Neural progenitor cell (in vitro differentiated cells): ENCODE results near the gene PPP1R15B. TPM values are rescaled to one million over a fixed set of nuclear protein-coding genes. Genes with fewer than 3 reads are reported as not detected.
A peak's percentile ranks its signal among the peaks of the same experiment; 100 is the strongest.

Experiments
- DNase-seq: peaks from one replicate; pipeline ENCODE4 v3.0.0-alpha.2; 2016; ENCODE audit warnings: low spot score
- H2AFZ ChIP-seq: fragments of 200-600 bp; sonication (generic); replicated peaks from 2 replicates; pipeline ENCODE4 v1.6.1; 2016; ENCODE audit warnings: antibody characterized with exemption
- H3F3A ChIP-seq: fragments of 200-600 bp; sonication (generic); 2 replicates; pipeline ENCODE4 v1.6.1; 2016; ENCODE audit warnings: antibody characterized with exemption, low read depth
- H3K27ac ChIP-seq: fragments of 200-600 bp; sonication (generic); 2 replicates; pipeline ENCODE4 v1.5.1; 2016; ENCODE audit warnings: mild to moderate bottlenecking
- H3K27me3 ChIP-seq: fragments of 200-600 bp; sonication (generic); 2 replicates; pipeline ENCODE4 v1.6.1; 2016; ENCODE audit warnings: mild to moderate bottlenecking, moderate library complexity
- H3K36me3 ChIP-seq: fragments of 200-600 bp; sonication (generic); 2 replicates; pipeline ENCODE4 v1.5.1; 2016
- H3K4me1 ChIP-seq: fragments of 200-600 bp; sonication (generic); 2 replicates; pipeline ENCODE4 v1.6.1; 2016; ENCODE audit warnings: mixed run types
- H3K4me2 ChIP-seq: fragments of 200-600 bp; sonication (generic); 2 replicates; pipeline ENCODE4 v1.6.1; 2016
- H3K4me3 ChIP-seq: fragments of 200-600 bp; sonication (generic); 2 replicates; pipeline ENCODE4 v1.5.1; 2016
- H3K79me2 ChIP-seq: fragments of 200-600 bp; sonication (generic); 2 replicates; pipeline ENCODE4 v1.6.1; 2016; ENCODE audit warnings: low read depth
- H3K9ac ChIP-seq: fragments of 200-600 bp; sonication (generic); 2 replicates; pipeline ENCODE4 v1.6.1; 2016
- H3K9me3 ChIP-seq: fragments of 200-600 bp; sonication (generic); 2 replicates; pipeline ENCODE4 v1.5.1; 2016; ENCODE audit warnings: low read depth
- H4K20me1 ChIP-seq: fragments of 200-600 bp; sonication (generic); 2 replicates; pipeline ENCODE4 v1.6.1; 2016; ENCODE audit warnings: low read depth
- H3K27ac Mint-ChIP-seq: 3 replicates; pipeline ENCODE4 v1.8.0; 2021; ENCODE audit warnings: mixed read lengths
- H3K27me3 Mint-ChIP-seq: 2 replicates; pipeline ENCODE4 v1.8.0; 2022; ENCODE audit warnings: low read depth, mild to moderate bottlenecking, inconsistent platforms, moderate library complexity, mixed read lengths; ENCODE audit not compliant: insufficient read depth
- H3K36me3 Mint-ChIP-seq: 3 replicates; pipeline ENCODE4 v1.8.0; 2021; ENCODE audit warnings: mixed read lengths
- H3K4me1 Mint-ChIP-seq: 3 replicates; pipeline ENCODE4 v1.8.0; 2021; ENCODE audit warnings: mixed read lengths
- H3K4me3 Mint-ChIP-seq: 3 replicates; pipeline ENCODE4 v1.8.0; 2021; ENCODE audit warnings: mild to moderate bottlenecking, moderate library complexity, mixed read lengths
- H3K9me3 Mint-ChIP-seq: 3 replicates; pipeline ENCODE4 v1.8.0; 2020; ENCODE audit warnings: mixed read lengths
- CTCF ChIP-seq: fragments of 200-600 bp; sonication (generic); IDR thresholded peaks from 2 replicates; pipeline ENCODE4 v1.5.1; 2017; ENCODE audit warnings: antibody characterized with exemption, mild to moderate bottlenecking
- EZH2 ChIP-seq: fragments of 200-600 bp; sonication (generic); IDR thresholded peaks from 2 replicates; pipeline ENCODE4 v1.6.1; 2017; ENCODE audit warnings: antibody characterized with exemption, mild to moderate bottlenecking, moderate library complexity
- EZH2phosphoT487 ChIP-seq: fragments of 200-600 bp; sonication (generic); IDR thresholded peaks from 2 replicates; pipeline ENCODE4 v1.6.1; 2017; ENCODE audit warnings: antibody characterized with exemption
- total RNA-seq: library from RNA; depleted of rRNA; stranded (reverse); fragments of >200 nt; gene quantifications from 2 replicates; pipeline ENCODE4 v1.2.3, GENCODE V29; 2015; ENCODE audit warnings: low replicate concordance

Gene PPP1R15B
- total RNA-seq, 1 donor from 2014 or later, result 32.7 TPM

- H3K4me1 Mint-ChIP-seq, result peaks cover 9% of the 10 kb centered on the region
- Histone ChIP-seq H3K4me2 (no peak overlapping the region), H3K36me3 (no peaks in the 10 kb centered on the region), H3K27ac (no peak overlapping the region), H3F3A (no peaks in the 10 kb centered on the region), H3K9me3 (no peaks in the 10 kb centered on the region), H3K9ac (no peak overlapping the region), H4K20me1 (no peaks in the 10 kb centered on the region), H3K27me3 (peaks cover 50% of the 10 kb centered on the region), H3K79me2 (no peaks in the 10 kb centered on the region), H2AFZ (no peak overlapping the region), H3K4me1 (no peaks in the 10 kb centered on the region), H3K4me3 (no peak overlapping the region)
- H3K27me3 Mint-ChIP-seq, result peaks cover 19% of the 10 kb centered on the region
- TF ChIP-seq EZH2 (no peak), EZH2phosphoT487 (no peak), CTCF (no peak)
- no peak for DNase-seq
- H3K27ac Mint-ChIP-seq, result peak overlapping the region; percentile 19
- H3K4me3 Mint-ChIP-seq, result no peak overlapping the region
- H3K9me3 Mint-ChIP-seq, result no peaks in the 10 kb centered on the region
- H3K36me3 Mint-ChIP-seq, result no peaks in the 10 kb centered on the region
Measured at GRCh38 chr1:204367193-204367858, 44.3 kb downstream of the PPP1R15B start.

DNA sequence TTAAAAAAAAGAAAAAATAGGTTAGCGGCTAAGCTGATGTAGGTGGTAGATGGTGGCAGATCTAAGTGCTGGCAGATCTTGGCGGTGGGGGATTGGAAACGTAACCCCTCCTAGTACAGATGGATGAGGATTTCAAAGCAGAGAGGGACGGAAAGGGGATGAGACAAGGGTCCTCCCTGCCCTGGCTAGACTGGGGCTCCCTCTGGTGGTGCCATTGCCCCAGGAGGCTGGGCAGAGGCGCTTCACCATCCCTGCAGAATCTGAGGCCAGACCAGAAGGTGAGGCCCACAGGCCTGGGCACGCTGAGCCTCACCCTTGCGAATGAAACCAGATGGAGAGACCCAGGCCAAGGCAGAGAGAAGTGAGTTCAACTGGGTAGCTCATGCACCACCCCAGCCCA lies 44.9 kb downstream of the PPP1R15B start:
- no peaks in the 10 kb centered on the region for H3K36me3 Mint-ChIP-seq
- H3K4me3 Mint-ChIP-seq, result no peak overlapping the region

DNA sequence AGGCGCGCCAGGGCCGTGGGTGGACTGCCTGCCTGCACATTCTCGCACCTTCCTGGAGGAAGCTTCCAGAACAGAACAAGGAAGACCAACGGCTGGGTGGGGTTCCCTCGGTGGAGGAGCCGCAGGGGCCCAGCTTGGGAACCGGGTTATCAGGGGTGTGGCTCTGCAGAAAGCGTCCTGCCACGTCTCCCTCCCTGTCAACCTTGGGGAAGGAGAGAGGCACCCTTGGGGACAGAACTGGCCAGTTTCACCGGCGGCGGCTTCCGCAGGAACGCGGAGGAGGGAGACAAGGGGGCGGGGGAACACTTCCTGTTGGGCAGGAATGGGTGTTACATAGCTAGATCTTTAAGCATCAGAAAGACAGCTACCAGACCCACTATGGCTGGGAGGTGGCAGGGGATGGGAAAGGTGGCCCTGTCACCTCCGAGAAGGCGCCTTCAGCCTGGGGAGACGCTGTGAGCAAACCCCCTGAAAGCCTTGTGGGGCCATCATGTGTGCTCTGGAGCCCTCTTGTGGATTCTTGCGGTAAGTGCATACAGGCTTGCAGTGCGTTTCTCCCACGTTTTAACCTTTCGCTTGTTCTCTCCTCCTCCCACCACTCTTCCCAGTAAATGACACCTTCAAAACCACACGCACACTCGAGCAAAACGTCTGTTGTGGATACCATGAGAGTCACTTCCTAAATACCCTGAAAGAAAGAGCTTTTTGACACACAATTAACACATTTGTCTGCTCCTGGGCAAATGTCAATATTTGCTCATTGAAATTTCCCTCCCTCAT lies 48.1 kb downstream of the PPP1R15B start:
- H3F3A ChIP-seq, result peaks cover 17% of the 10 kb centered on the region
- H3K4me3 ChIP-seq, result peak overlapping the region; percentile 36
- peaks cover 15% of the 10 kb centered on the region for H3K4me1 ChIP-seq
- H3K27me3 Mint-ChIP-seq, result peaks cover 17% of the 10 kb centered on the region
- H4K20me1 ChIP-seq, result no peaks in the 10 kb centered on the region
- no peak overlapping the region for H3K4me3 Mint-ChIP-seq
- no peak overlapping the region for H3K9ac ChIP-seq
- peaks cover 39% of the 10 kb centered on the region for H3K4me1 Mint-ChIP-seq
- H3K79me2 ChIP-seq, result no peaks in the 10 kb centered on the region
- H2AFZ ChIP-seq, result peak overlapping the region; percentile 96
- H3K9me3 Mint-ChIP-seq, result no peaks in the 10 kb centered on the region
- H3K27ac Mint-ChIP-seq, result no peak overlapping the region
- TF ChIP-seq CTCF (peak; percentile 98), EZH2phosphoT487 (no peak)
- no peaks in the 10 kb centered on the region for H3K36me3 ChIP-seq
- no peaks in the 10 kb centered on the region for H3K9me3 ChIP-seq
- H3K27ac ChIP-seq, result no peak overlapping the region
- no peaks in the 10 kb centered on the region for H3K36me3 Mint-ChIP-seq
- DNase-seq, result peak; percentile 84
- H3K27me3 ChIP-seq, result peaks cover 41% of the 10 kb centered on the region
- peak overlapping the region; percentile 73 for H3K4me2 ChIP-seq

More for the DNA sequence above, 44.9 kb downstream of the PPP1R15B start:
- H3K4me1 Mint-ChIP-seq, result peaks cover 14% of the 10 kb centered on the region
- Histone ChIP-seq H3K9ac (no peak overlapping the region), H3F3A (no peaks in the 10 kb centered on the region), H3K4me1 (no peaks in the 10 kb centered on the region), H4K20me1 (no peaks in the 10 kb centered on the region), H3K36me3 (no peaks in the 10 kb centered on the region), H3K4me2 (no peak overlapping the region), H3K4me3 (no peak overlapping the region), H3K27ac (no peak overlapping the region), H3K79me2 (no peaks in the 10 kb centered on the region), H3K27me3 (peaks cover 48% of the 10 kb centered on the region), H3K9me3 (no peaks in the 10 kb centered on the region), H2AFZ (no peak overlapping the region)
- no peak overlapping the region for H3K27ac Mint-ChIP-seq
- DNase-seq, result peak; percentile 54
- TF ChIP-seq CTCF (peak; percentile 59), EZH2 (no peak)
- H3K27me3 Mint-ChIP-seq, result peaks cover 19% of the 10 kb centered on the region
- no peaks in the 10 kb centered on the region for H3K9me3 Mint-ChIP-seq
